CD14-positive monocyte (primary cell): ENCODE measurements around the gene RIMS1. TPM values are rescaled to one million over a fixed set of nuclear protein-coding genes. Genes with fewer than 3 reads are reported as not detected.

ENCODE experiments used
- DNase-seq, 3 donors: peaks; one replicate each; pipeline ENCODE4 v3.0.0-alpha.2; 2011 to 2022
- H2AFZ ChIP-seq: 2 replicates; pipeline ENCODE4 v1.6.0; 2012; ENCODE audit warnings: mild to moderate bottlenecking, low read depth, low read length, inconsistent platforms; ENCODE audit not compliant: insufficient read depth, poor library complexity, severe bottlenecking
- H3K27ac ChIP-seq, 2 donors: 1 replicate in 1 of 2; 2 replicates in 1 of 2; pipeline ENCODE4 v1.5.1; 2012 to 2013; ENCODE audit warnings: low read length in 2 of 2, control low read depth in 1 of 2, inconsistent platforms in 1 of 2, low read depth in 1 of 2, mild to moderate bottlenecking in 1 of 2
- H3K27me3 ChIP-seq, 2 donors: one replicate each; pipeline versions ENCODE4 v1.6.0 to v1.6.1; 2011 to 2013; ENCODE audit warnings: low read length in 2 of 2; ENCODE audit not compliant: control insufficient read depth in 2 of 2, insufficient read depth in 2 of 2
- H3K36me3 ChIP-seq, 2 donors: replicated peaks in 1 of 2; 1 replicate in 1 of 2; 2 replicates in 1 of 2; pipeline versions ENCODE4 v1.5.1 to v1.6.1; 2012 to 2013; ENCODE audit warnings: low read length in 2 of 2, control low read depth in 1 of 2, inconsistent platforms in 1 of 2, mild to moderate bottlenecking in 1 of 2; ENCODE audit not compliant: insufficient read depth in 2 of 2, control insufficient read depth in 1 of 2
- H3K4me1 ChIP-seq, 2 donors: 1 replicate in 1 of 2; 2 replicates in 1 of 2; pipeline versions ENCODE4 v1.5.1 to v1.6.1; 2012 to 2013; ENCODE audit warnings: low read length in 2 of 2, control low read depth in 1 of 2, inconsistent platforms in 1 of 2, mild to moderate bottlenecking in 1 of 2, moderate library complexity in 1 of 2; ENCODE audit not compliant: insufficient read depth in 2 of 2, control insufficient read depth in 1 of 2
- H3K4me2 ChIP-seq: replicated peaks from 2 replicates; pipeline ENCODE3; 2012; ENCODE audit warnings: low read length, moderate library complexity, mild to moderate bottlenecking; ENCODE audit not compliant: poor library complexity, severe bottlenecking; ENCODE audit errors: extremely low read depth
- H3K4me3 ChIP-seq, 3 experiments: fragments of 200-600 bp in 1 of 3; sonication (generic) in 1 of 3; replicated peaks in 1 of 3; 1 replicate in 2 of 3; 2 replicates in 1 of 3; pipeline ENCODE4 v1.5.1; 2011 to 2013; ENCODE audit warnings: low read length in 3 of 3, mild to moderate bottlenecking in 3 of 3, control low read depth in 2 of 3, low read depth in 2 of 3, inconsistent platforms in 1 of 3, moderate library complexity in 1 of 3
- H3K79me2 ChIP-seq: 2 replicates; pipeline ENCODE4 v1.6.0; 2012; ENCODE audit warnings: mild to moderate bottlenecking, control low read depth, inconsistent platforms, low read length, moderate library complexity; ENCODE audit not compliant: insufficient read depth
- H3K9ac ChIP-seq: 2 replicates; pipeline ENCODE4 v1.6.0; 2017; ENCODE audit warnings: low read length, mild to moderate bottlenecking; ENCODE audit not compliant: insufficient read depth, poor library complexity, severe bottlenecking
- H3K9me3 ChIP-seq, 2 donors: replicated peaks in 1 of 2; 1 replicate in 1 of 2; 2 replicates in 1 of 2; pipeline versions ENCODE4 v1.5.1 to v1.6.1; 2012 to 2013; ENCODE audit warnings: low read length in 2 of 2, control low read depth in 1 of 2; ENCODE audit not compliant: control insufficient read depth in 1 of 2, insufficient read depth in 1 of 2
- H4K20me1 ChIP-seq: 2 replicates; pipeline ENCODE4 v1.6.0; 2012; ENCODE audit warnings: mild to moderate bottlenecking, low read length, control low read depth, moderate library complexity; ENCODE audit not compliant: insufficient read depth
- H3K27ac Mint-ChIP-seq, 7 donors: one replicate each; pipeline ENCODE4 v1.8.0; 2020; ENCODE audit warnings: mild to moderate bottlenecking in 7 of 7, mixed read lengths in 7 of 7, moderate library complexity in 6 of 7, inconsistent platforms in 2 of 7
- H3K27me3 Mint-ChIP-seq, 3 donors: one replicate each; pipeline ENCODE4 v1.8.0; 2021 to 2022; ENCODE audit warnings: low read depth in 3 of 3, mild to moderate bottlenecking in 3 of 3, mixed read lengths in 3 of 3, moderate library complexity in 3 of 3, inconsistent platforms in 1 of 3
- H3K36me3 Mint-ChIP-seq, 2 donors: one replicate each; pipeline ENCODE4 v1.8.0; 2020; ENCODE audit warnings: mixed read lengths in 2 of 2, inconsistent platforms in 1 of 2, mild to moderate bottlenecking in 1 of 2
- H3K4me1 Mint-ChIP-seq: one replicate; pipeline ENCODE4 v1.8.0; 2020; ENCODE audit warnings: mild to moderate bottlenecking, mixed read lengths
- H3K4me3 Mint-ChIP-seq, 2 donors: one replicate each; pipeline ENCODE4 v1.8.0; 2020; ENCODE audit warnings: mild to moderate bottlenecking in 2 of 2, mixed read lengths in 2 of 2, moderate library complexity in 1 of 2
- H3K9me3 Mint-ChIP-seq, 7 donors: one replicate each; pipeline ENCODE4 v1.8.0; 2020 to 2022; ENCODE audit warnings: mixed read lengths in 7 of 7, mild to moderate bottlenecking in 6 of 7, moderate library complexity in 6 of 7, inconsistent platforms in 2 of 7
- CTCF ChIP-seq: fragments of 200-600 bp; IDR thresholded peaks from one replicate; pipeline ENCODE4 v1.8.0; 2022; ENCODE audit warnings: antibody characterized with exemption, mild to moderate bottlenecking
- WGBS: methylation state at CpG from one replicate; pipeline ENCODE4 v1.1.5; 2013; ENCODE audit warnings: missing lambda C conversion rate; ENCODE audit not compliant: insufficient coverage; 5-methylcytosine and 5-hydroxymethylcytosine counted together
- intact Hi-C, 2 donors: fragments of 100-400 bp; cut with micrococcal nuclease; formaldehyde crosslinking; loops; one replicate each; pipeline versions ENCODE4 v1.15.0 to v1.15.1; 2023
- polyA plus RNA-seq, 3 donors: library from polyadenylated mRNA; depleted of rRNA in 1 of 3; unstranded in 2 of 3; stranded (reverse) in 1 of 3; fragments of 300-500 nt in 2 of 3; fragments of >200 nt in 1 of 3; fragmentation: Illumina TruSeq in 2 of 3; gene quantifications; 1 replicate in 2 of 3; 2 replicates in 1 of 3; pipeline ENCODE4 v1.2.3, GENCODE V29; 2012 to 2021

Gene RIMS1
- polyA plus RNA-seq, 3 donors, result not detected

GRCh38 chr6:72382602-72383529, 496.5 kb downstream of the RIMS1 start:
- peaks cover 4 to 6% (median 6%) of the 10 kb centered on the region in 3 donors for H3K27me3 Mint-ChIP-seq
- Histone ChIP-seq H3K79me2 (no peaks in the 10 kb centered on the region), H2AFZ (no peak overlapping the region), H3K4me1 (no peaks in the 10 kb centered on the region), H3K9me3 (no peaks in the 10 kb centered on the region), H3K4me2 (no peak overlapping the region), H3K9ac (no peak overlapping the region), H3K4me3 (no peak overlapping the region), H4K20me1 (no peaks in the 10 kb centered on the region), H3K27ac (no peak overlapping the region), H3K27me3 (no peaks in the 10 kb centered on the region), H3K36me3 (no peaks in the 10 kb centered on the region)
- no peak for TF ChIP-seq CTCF
- intact Hi-C loops, result no loop called here
- H3K9me3 Mint-ChIP-seq, result peaks cover 0 to 9% (median 3%) of the 10 kb centered on the region in 7 donors
- H3K36me3 Mint-ChIP-seq, result no peaks in the 10 kb centered on the region
- H3K27ac Mint-ChIP-seq, result no peak overlapping the region
- no peak for DNase-seq
- H3K4me3 Mint-ChIP-seq, result peak overlapping the region in 1 of 2 donors; percentile 23
- no peaks in the 10 kb centered on the region for H3K4me1 Mint-ChIP-seq
- 92% methylated on average over 1 of the region's 4 CpGs for WGBS

- WGBS, result 19% methylated on average over 5 of the region's 8 CpGs
- no peak overlapping the region for H3K4me2 ChIP-seq
- no peaks in the 10 kb centered on the region for H3K79me2 ChIP-seq
- H3K27me3 ChIP-seq, result no peaks in the 10 kb centered on the region
- H4K20me1 ChIP-seq, result no peaks in the 10 kb centered on the region
- no peak overlapping the region for H3K27ac ChIP-seq
- H3K4me3 Mint-ChIP-seq, result no peak overlapping the region
- no peak for TF ChIP-seq CTCF
- H3K9ac ChIP-seq, result no peak overlapping the region
- peaks cover 0 to 9% (median 3%) of the 10 kb centered on the region in 7 donors for H3K9me3 Mint-ChIP-seq
- intact Hi-C loops, result no loop called here
- no peak overlapping the region for H2AFZ ChIP-seq
- H3K27me3 Mint-ChIP-seq, result peaks cover 2 to 5% (median 4%) of the 10 kb centered on the region in 3 donors
- no peak overlapping the region for H3K4me3 ChIP-seq
- H3K4me1 Mint-ChIP-seq, result no peaks in the 10 kb centered on the region
- H3K4me1 ChIP-seq, result no peaks in the 10 kb centered on the region
- no peaks in the 10 kb centered on the region for H3K36me3 Mint-ChIP-seq
- DNase-seq, result peak in 2 of 3 donors; percentile 1 to 32
- no peak overlapping the region for H3K27ac Mint-ChIP-seq
- no peaks in the 10 kb centered on the region for H3K9me3 ChIP-seq
- H3K36me3 ChIP-seq, result no peaks in the 10 kb centered on the region
Observed at GRCh38 chr6:72386324-72386723, 500.0 kb downstream of the RIMS1 start.
